ENCODE data around the gene NOP14. TPM values are rescaled to one million over a fixed set of nuclear protein-coding genes. Genes with fewer than 3 reads are reported as not detected.

Gene NOP14
- polyA plus RNA-seq, 1 experiment, result 11.5 TPM

- no peak overlapping the region for H3K4me3 ChIP-seq (ENCODE audit: low read depth, low read length)
- no peaks in the 10 kb centered on the region for H3K27me3 ChIP-seq (ENCODE audit: control insufficient read depth, insufficient read depth, low read length)
- no peak overlapping the region for H3K27ac ChIP-seq (ENCODE audit: low read depth, low read length)
- CTCF ChIA-PET, result no interaction called here
- DNase-seq (ENCODE audit: low read depth, low spot score), result no peak
- POLR2A ChIA-PET, result no interaction called here
- no peak for TF ChIP-seq CTCF (IDR thresholded peaks at IDR 0.05; ENCODE audit: low read depth, low read length)
- no peaks in the 10 kb centered on the region for H3K9me3 ChIP-seq (ENCODE audit: control insufficient read depth, insufficient read depth, low read length)
Observed at GRCh38 chr4:2905544-2905943, 57.7 kb downstream of the NOP14 start.

GRCh38 chr4:2902126-2902525, 61.1 kb downstream of the NOP14 start:
- ChIA-PET POLR2A (no interaction called here), CTCF (no interaction called here)
- no peak overlapping the region for H3K27ac ChIP-seq (ENCODE audit: low read depth, low read length)
- no peak for DNase-seq (ENCODE audit: low read depth, low spot score)
- H3K27me3 ChIP-seq (ENCODE audit: control insufficient read depth, insufficient read depth, low read length), result no peaks in the 10 kb centered on the region
- no peak overlapping the region for H3K4me3 ChIP-seq (ENCODE audit: low read depth, low read length)
- no peak for TF ChIP-seq CTCF (IDR thresholded peaks at IDR 0.05; ENCODE audit: low read depth, low read length)
- no peaks in the 10 kb centered on the region for H3K9me3 ChIP-seq (ENCODE audit: control insufficient read depth, insufficient read depth, low read length)

GRCh38 chr4:2901186-2901585, 62.0 kb downstream of the NOP14 start:
- Histone ChIP-seq H3K27me3 (ENCODE audit: control insufficient read depth, insufficient read depth, low read length) (no peaks in the 10 kb centered on the region), H3K4me3 (ENCODE audit: low read depth, low read length) (no peak overlapping the region), H3K9me3 (ENCODE audit: control insufficient read depth, insufficient read depth, low read length) (no peaks in the 10 kb centered on the region), H3K27ac (ENCODE audit: low read depth, low read length) (no peak overlapping the region)
- CTCF ChIA-PET, result no interaction called here
- no peak for TF ChIP-seq CTCF (IDR thresholded peaks at IDR 0.05; ENCODE audit: low read depth, low read length)
- POLR2A ChIA-PET, result no interaction called here
- DNase-seq (ENCODE audit: low read depth, low spot score), result no peak

- DNase-seq (ENCODE audit: low read depth, low spot score), result no peak
- ChIA-PET CTCF (no interaction called here), POLR2A (no interaction called here)
Observed at GRCh38 chr4:2900741-2901140, 62.5 kb downstream of the NOP14 start.

GRCh38 chr4:2898001-2898400, 65.2 kb downstream of the NOP14 start:
- Histone ChIP-seq H3K27me3 (ENCODE audit: control insufficient read depth, insufficient read depth, low read length) (no peaks in the 10 kb centered on the region), H3K9me3 (ENCODE audit: control insufficient read depth, insufficient read depth, low read length) (no peaks in the 10 kb centered on the region), H3K27ac (ENCODE audit: low read depth, low read length) (no peak overlapping the region), H3K4me3 (ENCODE audit: low read depth, low read length) (no peak overlapping the region)
- POLR2A ChIA-PET, result no interaction called here
- DNase-seq (ENCODE audit: low read depth, low spot score), result no peak
- CTCF ChIA-PET, result no interaction called here
- TF ChIP-seq CTCF (IDR thresholded peaks at IDR 0.05; ENCODE audit: low read depth, low read length), result no peak

More at GRCh38 chr4:2900741-2901140, 62.5 kb downstream of the NOP14 start:
- TF ChIP-seq CTCF (IDR thresholded peaks at IDR 0.05; ENCODE audit: low read depth, low read length), result no peak
- Histone ChIP-seq H3K9me3 (ENCODE audit: control insufficient read depth, insufficient read depth, low read length) (no peaks in the 10 kb centered on the region), H3K4me3 (ENCODE audit: low read depth, low read length) (no peak overlapping the region), H3K27me3 (ENCODE audit: control insufficient read depth, insufficient read depth, low read length) (no peaks in the 10 kb centered on the region), H3K27ac (ENCODE audit: low read depth, low read length) (no peak overlapping the region)
